OCI-LY3 (cell line): ENCODE data around the gene CAMTA1.

ENCODE experiments used
- H2AFZ ChIP-seq: fragments of 200-600, 300-600 bp; shearing (Covaris generic); 2 replicates; pipeline ENCODE4 v1.6.0; 2014; ENCODE audit warnings: antibody characterized with exemption, low read depth, low read length
- H3K27ac ChIP-seq: fragments of 200-600, 300-600 bp; sonication (generic); 2 replicates; pipeline ENCODE4 v1.5.1; 2014; ENCODE audit warnings: mild to moderate bottlenecking, low read length, moderate library complexity, mixed read lengths
- H3K27me3 ChIP-seq: fragments of 200-600, 300-600 bp; sonication (generic); 2 replicates; pipeline ENCODE4 v1.6.1; 2014; ENCODE audit warnings: low read depth, low read length, mixed read lengths
- H3K36me3 ChIP-seq: fragments of 200-600, 300-600 bp; sonication (generic); replicated peaks from 2 replicates; pipeline ENCODE3; 2014; ENCODE audit warnings: low read depth, low read length, mixed read lengths
- H3K4me1 ChIP-seq: fragments of 300-600, 200-600 bp; sonication (generic); 2 replicates; pipeline ENCODE4 v1.6.1; 2014; ENCODE audit warnings: low read length, mixed read lengths
- H3K4me2 ChIP-seq: fragments of 200-600, 300-600 bp; sonication (generic); 2 replicates; pipeline ENCODE4 v1.6.1; 2014; ENCODE audit warnings: low read length, mixed read lengths
- H3K4me3 ChIP-seq: fragments of 300-600, 200-600 bp; sonication (generic); 2 replicates; pipeline ENCODE4 v1.5.1; 2014; ENCODE audit warnings: antibody characterized with exemption, mild to moderate bottlenecking, low read length, moderate library complexity
- H3K79me2 ChIP-seq: fragments of 300-600, 200-600 bp; shearing (Covaris generic); 2 replicates; pipeline ENCODE4 v1.6.1; 2014; ENCODE audit warnings: mild to moderate bottlenecking, low read length, mixed read lengths
- H3K9ac ChIP-seq: fragments of 300-600, 200-600 bp; shearing (Covaris generic); 2 replicates; pipeline ENCODE4 v1.6.0; 2014; ENCODE audit warnings: mild to moderate bottlenecking, low read length, moderate library complexity
- H3K9me3 ChIP-seq: fragments of 200-600, 300-600 bp; shearing (Covaris generic); 2 replicates; pipeline ENCODE4 v1.6.1; 2014; ENCODE audit warnings: low read length, mixed read lengths; ENCODE audit not compliant: insufficient read depth
- H4K20me1 ChIP-seq: fragments of 200-600, 300-600 bp; sonication (generic); 2 replicates; pipeline ENCODE4 v1.6.1; 2016; ENCODE audit warnings: low read length, mixed read lengths; ENCODE audit not compliant: insufficient read depth
- EZH2phosphoT487 ChIP-seq: fragments of 200-600 bp; shearing (Covaris generic); IDR thresholded peaks from 2 replicates; pipeline ENCODE4 v1.6.1; 2018; ENCODE audit warnings: antibody characterized with exemption, mixed run types, low read depth
- TF ChIP-seq, protein P1 (sequence below): fragments of 200-600, 300-600 bp; sonication (generic); IDR thresholded peaks from 2 replicates; pipeline ENCODE4 v1.5.1; 2014; ENCODE audit warnings: antibody characterized with exemption, low read length, low read depth

Gene CAMTA1

GRCh38 chr1:6948416-6948815, 163.2 kb downstream of the CAMTA1 start:
- H3K79me2 ChIP-seq, result no peaks in the 10 kb centered on the region
- H2AFZ ChIP-seq, result no peak overlapping the region
- H3K27me3 ChIP-seq, result no peaks in the 10 kb centered on the region
- H3K9ac ChIP-seq, result no peak overlapping the region
- H3K9me3 ChIP-seq, result no peaks in the 10 kb centered on the region
- no peak overlapping the region for H3K4me2 ChIP-seq
- no peak for TF ChIP-seq EZH2phosphoT487
- TF ChIP-seq, protein P1, sequence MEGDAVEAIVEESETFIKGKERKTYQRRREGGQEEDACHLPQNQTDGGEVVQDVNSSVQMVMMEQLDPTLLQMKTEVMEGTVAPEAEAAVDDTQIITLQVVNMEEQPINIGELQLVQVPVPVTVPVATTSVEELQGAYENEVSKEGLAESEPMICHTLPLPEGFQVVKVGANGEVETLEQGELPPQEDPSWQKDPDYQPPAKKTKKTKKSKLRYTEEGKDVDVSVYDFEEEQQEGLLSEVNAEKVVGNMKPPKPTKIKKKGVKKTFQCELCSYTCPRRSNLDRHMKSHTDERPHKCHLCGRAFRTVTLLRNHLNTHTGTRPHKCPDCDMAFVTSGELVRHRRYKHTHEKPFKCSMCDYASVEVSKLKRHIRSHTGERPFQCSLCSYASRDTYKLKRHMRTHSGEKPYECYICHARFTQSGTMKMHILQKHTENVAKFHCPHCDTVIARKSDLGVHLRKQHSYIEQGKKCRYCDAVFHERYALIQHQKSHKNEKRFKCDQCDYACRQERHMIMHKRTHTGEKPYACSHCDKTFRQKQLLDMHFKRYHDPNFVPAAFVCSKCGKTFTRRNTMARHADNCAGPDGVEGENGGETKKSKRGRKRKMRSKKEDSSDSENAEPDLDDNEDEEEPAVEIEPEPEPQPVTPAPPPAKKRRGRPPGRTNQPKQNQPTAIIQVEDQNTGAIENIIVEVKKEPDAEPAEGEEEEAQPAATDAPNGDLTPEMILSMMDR, result no peak
- H3K36me3 ChIP-seq, result no peaks in the 10 kb centered on the region
- no peaks in the 10 kb centered on the region for H4K20me1 ChIP-seq
- H3K4me3 ChIP-seq, result no peak overlapping the region
- no peak overlapping the region for H3K27ac ChIP-seq
- no peaks in the 10 kb centered on the region for H3K4me1 ChIP-seq

GRCh38 chr1:6948861-6949260, 163.6 kb downstream of the CAMTA1 start:
- no peaks in the 10 kb centered on the region for H3K4me1 ChIP-seq
- no peak overlapping the region for H2AFZ ChIP-seq
- no peaks in the 10 kb centered on the region for H3K36me3 ChIP-seq
- H4K20me1 ChIP-seq, result no peaks in the 10 kb centered on the region
- H3K9me3 ChIP-seq, result no peaks in the 10 kb centered on the region
- H3K27me3 ChIP-seq, result no peaks in the 10 kb centered on the region
- TF ChIP-seq, protein P1, result no peak
- no peak overlapping the region for H3K4me2 ChIP-seq
- H3K9ac ChIP-seq, result no peak overlapping the region
- no peak overlapping the region for H3K27ac ChIP-seq
- H3K79me2 ChIP-seq, result no peaks in the 10 kb centered on the region
- no peak overlapping the region for H3K4me3 ChIP-seq

GRCh38 chr1:6950001-6950765, 164.9 kb downstream of the CAMTA1 start:
- H3K4me3 ChIP-seq, result no peak overlapping the region
- no peaks in the 10 kb centered on the region for H3K36me3 ChIP-seq
- H3K9me3 ChIP-seq, result no peaks in the 10 kb centered on the region
- H2AFZ ChIP-seq, result no peak overlapping the region
- TF ChIP-seq EZH2phosphoT487, result no peak
- TF ChIP-seq, protein P1, result no peak
- no peaks in the 10 kb centered on the region for H4K20me1 ChIP-seq
- no peak overlapping the region for H3K4me2 ChIP-seq
- H3K79me2 ChIP-seq, result no peaks in the 10 kb centered on the region
- H3K4me1 ChIP-seq, result no peaks in the 10 kb centered on the region
- H3K9ac ChIP-seq, result no peak overlapping the region
- no peak overlapping the region for H3K27ac ChIP-seq
- H3K27me3 ChIP-seq, result no peaks in the 10 kb centered on the region

DNA sequence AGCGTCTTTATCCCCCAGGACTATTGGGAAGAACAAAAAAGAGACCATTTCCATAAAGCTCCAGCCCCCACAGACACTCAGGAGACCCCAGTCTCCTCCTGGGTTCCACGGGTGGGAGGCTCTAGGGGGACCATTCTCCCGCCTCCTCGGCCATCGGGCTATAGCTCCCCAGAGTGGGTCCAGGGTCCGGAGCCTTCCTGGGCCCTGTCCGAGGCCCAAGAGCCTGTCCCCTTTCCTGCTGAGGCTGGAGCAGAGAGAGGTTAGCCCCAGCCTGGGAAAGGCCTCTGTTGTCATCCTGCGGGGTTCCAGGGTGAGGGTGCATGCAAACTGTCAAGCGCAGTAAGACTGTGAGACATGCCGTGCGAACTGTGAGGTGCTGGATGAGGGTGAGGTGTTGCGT, 166.3 kb downstream of the CAMTA1 start:
- H3K4me1 ChIP-seq, result no peaks in the 10 kb centered on the region
- H3K9me3 ChIP-seq, result no peaks in the 10 kb centered on the region
- no peaks in the 10 kb centered on the region for H3K79me2 ChIP-seq
- no peaks in the 10 kb centered on the region for H3K36me3 ChIP-seq
- no peak overlapping the region for H2AFZ ChIP-seq
- H3K27me3 ChIP-seq, result no peaks in the 10 kb centered on the region
- H3K4me3 ChIP-seq, result no peak overlapping the region
- TF ChIP-seq EZH2phosphoT487, result no peak
- TF ChIP-seq, protein P1, result no peak
- no peak overlapping the region for H3K27ac ChIP-seq
- H3K9ac ChIP-seq, result no peak overlapping the region
- no peaks in the 10 kb centered on the region for H4K20me1 ChIP-seq
- H3K4me2 ChIP-seq, result no peak overlapping the region
